Erythroblast (primary cell): ENCODE measurements around the gene AGPAT2.

Source experiments
- DNase-seq, 2 experiments: peaks; one replicate each; lab custom pipeline; 2025; lab: John Stamatoyannopoulos, UW
- GATA1 ChIP-seq: IDR thresholded peaks from 2 replicates; pipeline ENCODE4 v1.6.1; 2011; ENCODE audit warnings: low read depth, mild to moderate bottlenecking, control low read depth, low read length, moderate library complexity
- POLR2A ChIP-seq: IDR thresholded peaks from 2 replicates; pipeline ENCODE4 v1.6.1; 2011; ENCODE audit warnings: mild to moderate bottlenecking, low read length

The AGPAT2 gene

GRCh38 chr9:136629001-136629878 is 58.0 kb downstream of the AGPAT2 start:
- TF ChIP-seq POLR2A (no peak), GATA1 (no peak)
- no peak for DNase-seq

DNA sequence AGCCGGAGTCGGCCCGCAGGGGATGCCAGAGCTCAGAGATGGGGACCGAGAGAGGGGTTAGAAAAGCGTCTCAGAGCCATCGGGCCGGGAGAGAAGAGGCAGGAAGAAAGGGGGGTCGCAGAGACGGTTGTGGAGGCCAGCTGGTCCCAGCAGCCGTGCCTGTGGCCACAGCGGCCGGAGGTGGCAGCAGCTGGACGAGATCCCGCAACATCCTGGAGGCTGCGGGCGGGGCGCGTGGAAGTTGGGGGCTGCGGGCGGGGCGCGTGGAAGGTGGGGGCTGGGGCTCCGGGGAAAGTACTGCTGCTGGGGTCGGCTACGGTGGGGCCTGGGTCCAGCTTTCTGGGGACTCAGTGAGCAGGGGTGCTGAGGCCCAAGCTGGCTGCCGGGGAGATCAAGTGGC is 59.0 kb downstream of the AGPAT2 start:
- no peak for TF ChIP-seq GATA1
- TF ChIP-seq POLR2A = no peak
- DNase-seq = no peak

DNA sequence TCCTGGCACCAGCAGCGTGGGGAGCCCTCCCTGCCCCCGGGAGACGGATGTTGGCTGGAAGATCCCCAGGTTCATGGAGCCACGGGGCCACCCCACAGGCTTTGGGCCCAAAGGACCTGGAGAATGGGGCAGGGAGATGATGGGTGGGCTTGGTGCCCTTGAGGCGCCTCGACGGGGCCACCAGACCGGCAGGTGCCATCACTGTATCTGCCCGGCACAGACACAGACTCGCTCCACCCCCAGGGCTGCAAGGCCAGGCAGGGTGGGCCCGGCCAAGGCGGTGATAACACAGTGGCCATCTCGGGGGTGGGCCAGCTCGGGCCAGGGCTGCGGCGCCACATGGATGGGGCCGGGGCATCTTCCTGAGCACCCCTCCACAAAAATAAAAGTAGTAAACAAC is 59.6 kb downstream of the AGPAT2 start:
- DNase-seq = no peak
- no peak for TF ChIP-seq POLR2A
- no peak for TF ChIP-seq GATA1

DNA sequence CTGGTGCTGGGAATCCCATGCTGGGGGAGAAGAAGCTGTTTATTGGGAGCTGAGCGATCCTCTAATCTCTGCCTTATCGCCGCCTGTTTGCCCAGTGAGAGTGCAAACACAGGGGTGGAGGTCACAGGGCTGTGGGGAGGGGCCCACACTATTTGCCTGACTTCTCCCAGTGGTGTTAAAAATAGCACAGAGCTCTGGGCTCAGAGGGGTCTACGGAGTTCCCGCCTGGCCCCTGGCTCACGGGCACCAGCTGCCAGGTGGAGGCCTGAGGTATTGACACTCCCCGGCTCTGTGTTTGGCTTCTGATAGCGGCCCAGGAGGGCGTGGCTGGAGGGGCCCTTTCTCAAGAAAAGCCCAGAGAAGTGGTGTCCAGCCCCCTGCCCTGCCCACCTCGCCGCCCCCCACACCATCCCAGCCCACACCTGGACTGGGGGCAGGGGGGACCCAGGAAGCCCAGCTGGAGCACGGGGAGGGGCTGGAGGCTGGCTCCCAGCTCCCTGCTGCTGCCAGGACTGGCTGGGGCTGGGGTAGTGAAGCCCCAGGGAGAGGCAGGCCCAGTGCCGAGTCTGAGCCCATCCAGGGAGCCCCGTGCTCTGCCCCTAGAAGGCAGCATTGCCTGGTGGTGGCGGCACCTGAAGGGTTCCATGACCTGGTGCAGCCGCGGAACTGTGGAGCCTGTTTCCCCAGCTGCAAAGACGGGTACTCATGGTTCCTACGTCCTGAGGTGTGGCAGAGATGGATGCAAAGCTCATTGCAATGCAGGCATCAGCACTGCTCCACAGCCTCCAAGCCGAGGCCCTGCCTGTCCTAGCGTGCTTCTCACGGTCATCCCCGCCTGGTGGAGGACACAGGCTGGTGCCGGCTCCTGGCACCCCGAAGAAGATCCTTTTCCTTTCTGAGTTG is 60.3 kb downstream of the AGPAT2 start:
- no peak for DNase-seq
- TF ChIP-seq GATA1 (no peak), POLR2A (no peak)

DNA sequence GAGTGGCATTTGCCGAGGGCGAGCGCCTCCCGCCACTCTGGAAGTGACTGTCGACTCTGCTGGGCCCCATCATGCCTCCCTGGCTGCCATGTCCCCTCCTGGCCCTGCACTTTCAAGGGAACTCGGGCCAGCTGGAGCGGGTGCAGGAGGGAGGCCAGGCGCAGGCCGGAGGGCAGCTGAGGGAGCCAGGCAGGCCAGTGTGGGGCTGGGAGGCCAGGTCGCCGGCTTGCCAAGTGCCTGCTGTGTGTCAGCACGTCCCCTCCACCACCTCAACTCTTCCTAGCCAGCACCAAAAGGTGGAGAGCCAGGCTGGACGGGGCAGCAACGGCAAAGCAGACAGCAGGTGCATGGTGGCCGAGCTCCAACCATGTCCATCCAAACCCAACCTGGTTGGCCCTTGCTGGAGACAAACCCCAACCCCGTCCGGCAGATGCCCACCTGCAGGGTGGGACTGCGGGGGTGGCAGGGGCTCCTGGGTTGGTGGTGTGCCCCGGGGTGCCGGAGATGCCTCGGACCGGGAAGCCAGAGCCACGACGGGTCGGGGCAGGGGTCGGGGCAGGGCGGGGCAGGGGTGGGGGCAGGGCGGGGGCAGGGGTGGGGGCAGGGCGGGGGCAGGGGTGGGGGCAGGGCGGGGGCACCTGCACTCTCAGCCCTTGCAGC is 61.1 kb downstream of the AGPAT2 start:
- TF ChIP-seq GATA1 (no peak), POLR2A (no peak)
- no peak for DNase-seq

GRCh38 chr9:136625101-136626065 is 61.9 kb downstream of the AGPAT2 start:
- no peak for TF ChIP-seq GATA1
- TF ChIP-seq POLR2A = no peak
- DNase-seq = no peak

DNA sequence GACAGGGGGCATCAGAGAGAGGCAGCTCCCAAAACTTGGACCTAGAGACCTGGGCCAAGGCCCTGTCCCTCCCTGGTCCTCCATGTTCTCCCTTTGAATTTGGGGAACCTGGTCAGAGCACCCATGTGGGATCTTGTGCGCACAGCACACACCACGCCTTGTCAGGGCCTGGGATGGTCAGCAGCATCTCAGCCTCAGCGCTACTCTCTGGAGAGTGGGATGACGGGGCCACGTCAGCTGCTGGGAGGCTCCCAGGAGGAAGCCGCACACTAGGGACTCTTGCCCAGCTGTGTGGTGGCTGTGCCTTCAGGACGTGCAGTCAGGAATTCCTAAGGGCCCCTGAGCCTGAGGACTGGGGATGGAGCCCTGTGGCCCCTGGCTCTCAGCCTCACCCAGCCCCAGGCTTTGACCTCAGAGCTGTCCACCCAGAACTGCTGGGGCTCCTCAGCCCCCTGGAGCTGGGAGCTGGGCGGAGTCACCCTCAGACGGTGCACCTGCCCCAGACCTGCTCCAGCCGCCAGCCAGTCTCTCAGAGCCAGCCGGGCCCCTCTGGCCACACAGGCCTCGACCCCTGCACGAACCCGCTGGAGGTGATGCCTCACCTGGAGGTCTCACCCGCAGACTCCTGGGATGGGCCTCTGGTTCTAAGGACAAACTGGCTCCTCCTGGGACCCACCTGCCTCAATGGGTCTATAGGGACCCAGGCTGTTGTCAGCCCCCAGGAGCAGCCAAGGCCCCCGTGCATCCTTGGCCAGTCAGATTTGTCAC is 62.9 kb downstream of the AGPAT2 start:
- no peak for DNase-seq
- TF ChIP-seq POLR2A (no peak), GATA1 (no peak)

- DNase-seq = no peak
Measured at GRCh38 chr9:136623842-136624183, 63.4 kb downstream of the AGPAT2 start.

More at GRCh38 chr9:136623842-136624183, 63.4 kb downstream of the AGPAT2 start:
- TF ChIP-seq GATA1 (no peak), POLR2A (no peak)
